HFF-Myc (cell line): Measurements from ENCODE around the gene PPP4R1.

Source experiments
- DNase-seq: peaks from one replicate; pipeline ENCODE4 v3.0.0-alpha.2; 2011; ENCODE audit warnings: low read depth; ENCODE audit errors: extremely low read depth
- H3K4me3 ChIP-seq: replicated peaks from 2 replicates; pipeline ENCODE4 v1.5.1; 2011; ENCODE audit warnings: low read depth, mild to moderate bottlenecking, control low read depth, low read length
- CTCF ChIP-seq: IDR thresholded peaks from 2 replicates; pipeline ENCODE4 v1.5.1; 2012; ENCODE audit warnings: mild to moderate bottlenecking, low read depth, low read length, control low read depth; ENCODE audit errors: missing control alignments

Gene PPP4R1

GRCh38 chr18:9535430-9535991 is 78.8 kb downstream of the PPP4R1 start:
- no peak for TF ChIP-seq CTCF
- peak; percentile 88 for DNase-seq
- H3K4me3 ChIP-seq: 0 out of 2 replicates have a peak overlapping the region, but pooled peaks have one; percentile 0

GRCh38 chr18:9534844-9535243 is 79.5 kb downstream of the PPP4R1 start:
- H3K4me3 ChIP-seq: no peak overlapping the region
- TF ChIP-seq CTCF: no peak
- DNase-seq: no peak

DNA sequence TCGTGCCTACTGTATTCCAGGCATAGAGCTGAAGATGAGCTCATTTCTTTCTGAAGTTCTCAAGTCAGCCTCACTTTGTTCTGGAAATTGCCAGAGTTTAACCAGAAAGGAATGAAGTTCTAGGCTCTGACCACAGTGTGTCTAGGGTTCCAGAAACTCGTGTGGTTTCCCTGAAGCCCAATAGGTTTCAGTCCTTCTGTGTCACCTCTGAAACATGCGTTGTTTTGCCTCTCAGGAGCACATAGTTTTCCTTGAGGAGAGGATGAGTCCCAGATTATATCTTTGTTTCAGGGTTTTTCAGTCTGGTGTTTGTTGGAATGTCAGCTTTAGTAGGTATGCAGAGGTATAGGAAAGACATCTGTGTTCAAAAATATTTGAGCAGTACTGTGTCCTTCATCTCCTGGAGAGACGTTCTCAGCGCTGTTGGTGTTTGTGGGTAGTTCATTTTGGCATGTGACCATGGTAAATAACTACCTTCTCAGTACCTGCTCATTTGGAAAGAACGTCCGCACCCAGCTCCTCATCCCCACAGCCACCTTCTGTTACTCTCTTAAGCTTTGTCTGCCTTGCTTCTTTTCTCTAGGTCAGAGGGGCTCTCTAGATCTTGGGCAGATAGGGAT is 82.5 kb downstream of the PPP4R1 start:
- no peak for DNase-seq
- no peak for TF ChIP-seq CTCF
- no peak overlapping the region for H3K4me3 ChIP-seq

GRCh38 chr18:9530226-9531009 is 83.9 kb downstream of the PPP4R1 start:
- no peak overlapping the region for H3K4me3 ChIP-seq
- DNase-seq: no peak
- no peak for TF ChIP-seq CTCF

DNA sequence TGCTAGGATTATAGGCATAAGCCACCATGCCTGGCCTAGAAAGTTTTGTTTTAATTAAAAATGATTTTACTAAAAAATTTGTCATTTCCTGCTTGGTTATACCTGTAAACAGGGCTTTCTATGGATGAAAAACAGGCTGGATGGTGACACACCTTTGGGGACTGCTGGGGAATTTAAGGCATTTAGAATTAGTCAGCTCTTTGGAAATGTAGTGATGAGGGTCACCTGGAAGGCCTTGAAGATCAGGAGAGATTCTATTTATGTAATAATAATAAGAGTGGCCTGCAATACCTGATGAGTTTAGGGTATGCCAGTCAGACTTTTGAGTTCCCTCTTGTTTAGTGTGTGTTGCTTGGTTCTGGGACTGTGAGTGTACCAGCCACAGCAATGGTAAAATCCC is 87.9 kb downstream of the PPP4R1 start:
- TF ChIP-seq CTCF: no peak
- H3K4me3 ChIP-seq: no peak overlapping the region
- DNase-seq: no peak

- no peak overlapping the region for H3K4me3 ChIP-seq
- TF ChIP-seq CTCF: no peak
- no peak for DNase-seq
Observed at GRCh38 chr18:9522952-9523351, 91.4 kb downstream of the PPP4R1 start.
